PC-9 (cell line): ENCODE measurements around the gene SLC48A1.

Source experiments
- EZH2 ChIP-seq: fragments of 200-600 bp; sonication (generic); IDR thresholded peaks from 2 replicates; pipeline ENCODE4 v1.8.0; 2017; ENCODE audit warnings: antibody characterized with exemption, low read depth
- TF ChIP-seq, protein P1 (sequence below): fragments of 200-600 bp; sonication (generic); conservative IDR thresholded peaks from 2 replicates; pipeline ENCODE4 v1.6.1; 2017; ENCODE audit warnings: mixed run types, antibody characterized with exemption, mild to moderate bottlenecking, moderate library complexity

DNA sequence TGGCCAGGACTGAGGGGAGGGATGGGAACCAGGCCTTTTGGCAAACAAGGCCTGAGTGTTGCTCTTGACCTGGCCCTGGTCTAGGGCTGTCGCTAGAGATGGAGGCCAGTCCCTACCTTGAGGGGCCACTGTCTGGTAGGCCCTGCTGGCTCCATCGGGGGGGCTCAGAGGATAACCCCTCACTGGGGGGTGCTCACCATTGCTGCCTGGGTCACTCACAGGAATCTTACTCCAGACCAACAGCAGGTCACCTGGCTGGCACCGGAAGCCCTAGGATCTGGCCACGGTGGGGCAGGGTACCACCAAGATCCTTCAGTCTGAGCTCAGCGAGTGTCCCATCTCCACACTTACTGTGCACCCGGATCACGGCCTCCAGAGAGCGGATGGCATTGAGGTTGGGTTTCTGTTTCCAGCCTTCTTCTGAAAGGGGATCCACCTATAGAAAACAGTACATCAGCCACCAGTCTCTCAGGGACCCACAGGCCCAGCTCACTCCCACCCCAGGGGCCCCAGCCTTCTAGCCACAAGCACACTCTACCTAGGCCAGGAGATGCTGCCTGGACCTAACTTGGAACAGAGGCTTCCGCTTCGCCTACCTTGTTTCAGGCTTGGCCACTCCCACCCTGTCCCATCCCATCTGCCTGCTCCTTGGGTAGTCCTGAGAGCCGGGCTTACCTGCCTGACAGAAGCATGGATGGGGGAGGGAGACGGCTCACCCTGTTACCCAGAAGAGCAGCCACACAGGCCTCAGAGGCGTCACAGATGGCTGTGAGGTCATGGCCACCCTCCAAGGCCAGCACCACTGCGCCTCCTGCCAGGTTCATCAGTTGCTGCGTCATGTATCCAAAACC is 12.2 kb downstream of the SLC48A1 start:
- TF ChIP-seq EZH2, result no peak
- TF ChIP-seq, protein P1, sequence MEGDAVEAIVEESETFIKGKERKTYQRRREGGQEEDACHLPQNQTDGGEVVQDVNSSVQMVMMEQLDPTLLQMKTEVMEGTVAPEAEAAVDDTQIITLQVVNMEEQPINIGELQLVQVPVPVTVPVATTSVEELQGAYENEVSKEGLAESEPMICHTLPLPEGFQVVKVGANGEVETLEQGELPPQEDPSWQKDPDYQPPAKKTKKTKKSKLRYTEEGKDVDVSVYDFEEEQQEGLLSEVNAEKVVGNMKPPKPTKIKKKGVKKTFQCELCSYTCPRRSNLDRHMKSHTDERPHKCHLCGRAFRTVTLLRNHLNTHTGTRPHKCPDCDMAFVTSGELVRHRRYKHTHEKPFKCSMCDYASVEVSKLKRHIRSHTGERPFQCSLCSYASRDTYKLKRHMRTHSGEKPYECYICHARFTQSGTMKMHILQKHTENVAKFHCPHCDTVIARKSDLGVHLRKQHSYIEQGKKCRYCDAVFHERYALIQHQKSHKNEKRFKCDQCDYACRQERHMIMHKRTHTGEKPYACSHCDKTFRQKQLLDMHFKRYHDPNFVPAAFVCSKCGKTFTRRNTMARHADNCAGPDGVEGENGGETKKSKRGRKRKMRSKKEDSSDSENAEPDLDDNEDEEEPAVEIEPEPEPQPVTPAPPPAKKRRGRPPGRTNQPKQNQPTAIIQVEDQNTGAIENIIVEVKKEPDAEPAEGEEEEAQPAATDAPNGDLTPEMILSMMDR, result no peak
